GM10266 (cell line): ENCODE results near the gene ARHGEF12.

Experiments used
- DNase-seq: peaks from one replicate; pipeline ENCODE4 v3.0.0; 2012; ENCODE audit errors: extremely low spot score
- CTCF ChIP-seq: IDR thresholded peaks from 2 replicates; pipeline ENCODE4 v1.5.1; 2012; ENCODE audit warnings: mild to moderate bottlenecking, low read depth; ENCODE audit not compliant: control insufficient read depth, insufficient read depth; ENCODE audit errors: missing control alignments

The ARHGEF12 gene

DNA sequence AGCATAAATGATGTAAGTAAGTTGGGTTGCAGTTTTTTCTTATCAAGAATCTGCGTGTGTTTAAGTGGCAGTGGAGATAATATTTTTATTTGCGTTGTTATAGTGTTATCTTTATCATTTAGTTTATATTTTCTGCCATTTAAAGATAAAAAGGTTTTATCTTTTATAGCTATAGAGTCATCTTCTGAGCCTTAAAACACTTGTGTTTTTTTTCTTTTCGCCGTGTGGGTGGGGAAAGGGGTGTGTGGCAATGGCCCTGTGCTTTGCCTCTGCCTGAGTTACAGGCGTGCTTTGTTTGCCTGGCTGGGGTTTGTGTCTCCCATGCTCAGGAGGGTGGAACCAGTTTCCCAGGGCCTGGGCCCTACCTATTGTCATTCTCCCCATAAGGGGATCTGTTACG, 16.2 kb downstream of the ARHGEF12 start:
- no peak for DNase-seq
- TF ChIP-seq CTCF: no peak

DNA sequence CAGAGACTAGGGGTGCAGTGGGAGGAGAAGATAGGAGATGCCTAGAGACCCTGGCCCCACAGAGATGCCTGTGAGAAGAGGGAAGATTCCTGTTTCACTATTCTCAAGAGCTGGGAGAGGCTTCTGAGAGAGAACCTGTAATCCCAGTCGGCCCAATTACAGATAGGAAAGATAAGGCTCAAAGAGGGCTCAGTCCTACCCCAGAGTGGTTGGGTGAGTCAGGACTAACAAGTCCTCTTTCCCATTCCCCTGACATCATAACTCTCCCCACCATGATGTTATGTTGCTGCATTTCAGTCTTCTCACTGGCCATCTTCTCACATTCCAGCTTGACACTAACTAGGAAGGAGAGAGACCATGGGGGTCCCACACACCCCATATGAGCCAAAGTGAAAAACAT, 17.9 kb downstream of the ARHGEF12 start:
- no peak for TF ChIP-seq CTCF
- DNase-seq: no peak

GRCh38 chr11:120354779-120355178, 18.6 kb downstream of the ARHGEF12 start:
- DNase-seq: no peak
- TF ChIP-seq CTCF: no peak

DNA sequence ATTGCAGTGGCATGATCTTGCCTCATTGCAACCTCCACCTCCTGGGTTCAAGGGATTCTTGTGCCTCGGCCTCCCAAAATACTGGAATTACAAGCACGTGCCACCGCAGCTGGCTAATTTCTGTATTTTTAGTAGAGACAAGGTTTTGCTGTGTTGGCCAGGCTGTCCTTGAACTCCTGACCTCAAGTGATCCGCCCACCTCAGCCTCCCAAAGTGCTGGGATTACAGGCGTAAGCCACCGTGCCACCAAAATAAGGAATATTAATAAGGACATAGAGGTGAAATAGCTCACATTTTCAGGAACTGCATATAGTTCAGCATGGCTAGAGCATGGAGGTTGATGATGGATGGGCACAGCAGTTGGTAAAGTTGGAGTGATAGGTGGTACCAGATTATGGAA, 21.4 kb downstream of the ARHGEF12 start:
- DNase-seq: no peak
- TF ChIP-seq CTCF: no peak

GRCh38 chr11:120358729-120359128, 22.5 kb downstream of the ARHGEF12 start:
- no peak for TF ChIP-seq CTCF
- no peak for DNase-seq

GRCh38 chr11:120363436-120363835, 27.2 kb downstream of the ARHGEF12 start:
- no peak for DNase-seq

DNA sequence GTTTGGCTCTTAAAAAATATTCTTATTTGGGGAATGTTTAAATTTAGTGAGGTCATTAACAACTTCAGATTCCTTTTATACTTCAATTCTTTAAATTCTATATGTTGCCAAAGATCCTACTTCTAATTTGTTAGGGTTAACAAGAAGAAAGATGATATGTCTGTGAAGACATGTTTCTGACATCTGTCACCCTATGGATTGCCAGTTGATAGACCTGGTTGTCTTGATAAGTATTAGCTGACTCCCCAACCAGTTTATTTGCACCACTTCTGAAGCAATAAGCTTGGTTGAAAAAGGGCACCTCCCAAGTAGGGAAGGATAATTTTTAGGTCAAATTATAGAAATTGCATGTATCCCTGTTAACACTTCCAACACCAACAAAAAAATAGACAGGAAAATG, 29.3 kb downstream of the ARHGEF12 start:
- no peak for DNase-seq
- no peak for TF ChIP-seq CTCF

More at GRCh38 chr11:120363436-120363835, 27.2 kb downstream of the ARHGEF12 start:
- TF ChIP-seq CTCF: no peak

DNA sequence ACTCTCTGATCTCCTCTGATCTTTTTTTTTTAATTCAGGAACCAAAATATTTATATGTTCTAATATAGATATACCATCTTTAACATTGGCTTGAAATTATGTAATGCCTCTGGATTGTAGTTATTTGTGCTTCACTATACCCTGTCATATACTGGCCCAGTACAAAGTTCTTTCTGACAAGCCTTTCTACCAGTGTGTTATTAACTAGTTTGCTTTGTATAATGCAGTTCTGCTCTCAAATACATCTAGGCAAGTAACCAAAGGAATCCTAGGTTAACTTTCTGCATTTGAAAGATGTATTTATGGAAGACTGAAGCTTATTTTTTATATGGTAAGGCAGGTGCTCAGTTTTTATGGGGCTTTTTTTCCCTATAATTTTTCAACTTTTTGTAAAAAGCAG, 36.1 kb downstream of the ARHGEF12 start:
- no peak for DNase-seq
- no peak for TF ChIP-seq CTCF
